ENCODE results near the gene ELK3. TPM values are rescaled to one million over a fixed set of nuclear protein-coding genes. Genes with fewer than 3 reads are reported as not detected.

Gene ELK3
- total RNA-seq, 1 experiment from 2014 or later: 0.45 TPM

DNA sequence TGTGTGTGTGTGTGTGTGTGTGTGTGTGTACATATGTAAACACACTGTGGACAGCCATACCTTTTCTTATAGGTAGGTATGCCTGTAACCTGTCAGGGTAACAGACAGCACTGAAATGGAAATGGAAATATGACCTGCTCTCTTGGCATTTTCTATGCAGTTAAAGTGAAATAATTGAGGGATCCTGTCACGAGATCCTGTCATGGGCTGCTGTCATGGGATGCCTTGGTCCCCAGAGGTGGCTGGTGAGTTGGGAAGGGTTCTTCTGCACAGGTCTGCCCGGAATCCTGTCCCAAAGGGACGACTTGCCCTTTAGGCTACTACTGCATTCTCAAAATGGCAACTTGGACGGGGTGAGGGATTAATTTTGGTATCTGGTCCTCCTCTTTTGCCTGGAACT lies 47.3 kb downstream of the ELK3 start:
- TF ChIP-seq, protein P1, sequence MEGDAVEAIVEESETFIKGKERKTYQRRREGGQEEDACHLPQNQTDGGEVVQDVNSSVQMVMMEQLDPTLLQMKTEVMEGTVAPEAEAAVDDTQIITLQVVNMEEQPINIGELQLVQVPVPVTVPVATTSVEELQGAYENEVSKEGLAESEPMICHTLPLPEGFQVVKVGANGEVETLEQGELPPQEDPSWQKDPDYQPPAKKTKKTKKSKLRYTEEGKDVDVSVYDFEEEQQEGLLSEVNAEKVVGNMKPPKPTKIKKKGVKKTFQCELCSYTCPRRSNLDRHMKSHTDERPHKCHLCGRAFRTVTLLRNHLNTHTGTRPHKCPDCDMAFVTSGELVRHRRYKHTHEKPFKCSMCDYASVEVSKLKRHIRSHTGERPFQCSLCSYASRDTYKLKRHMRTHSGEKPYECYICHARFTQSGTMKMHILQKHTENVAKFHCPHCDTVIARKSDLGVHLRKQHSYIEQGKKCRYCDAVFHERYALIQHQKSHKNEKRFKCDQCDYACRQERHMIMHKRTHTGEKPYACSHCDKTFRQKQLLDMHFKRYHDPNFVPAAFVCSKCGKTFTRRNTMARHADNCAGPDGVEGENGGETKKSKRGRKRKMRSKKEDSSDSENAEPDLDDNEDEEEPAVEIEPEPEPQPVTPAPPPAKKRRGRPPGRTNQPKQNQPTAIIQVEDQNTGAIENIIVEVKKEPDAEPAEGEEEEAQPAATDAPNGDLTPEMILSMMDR (IDR thresholded peaks at IDR 0.05; ENCODE audit: insufficient read depth in 1 of 2, low read depth in 1 of 2, low read length in 1 of 2, severe bottlenecking in 1 of 2, unreplicated experiment in 1 of 2): no peak
- Histone ChIP-seq H3K4me3 (ENCODE audit: low read depth, low read length) (no peak overlapping the region), H3K4me1 (no peaks in the 10 kb centered on the region), H3K27me3 (replicated peaks; ENCODE audit: control insufficient read depth, insufficient read depth, low read length) (no peaks in the 10 kb centered on the region), H3K36me3 (ENCODE audit: control insufficient read depth, insufficient read depth, low read length) (no peaks in the 10 kb centered on the region), H3K9me3 (no peaks in the 10 kb centered on the region)
- H3K4me1 Mint-ChIP-seq (ENCODE audit: low read depth, unreplicated experiment): no peaks in the 10 kb centered on the region
- H3K36me3 Mint-ChIP-seq (ENCODE audit: insufficient read depth, unreplicated experiment): no peaks in the 10 kb centered on the region
- intact Hi-C loops (cut with micrococcal nuclease; ENCODE audit: unreplicated experiment): no loop called here
- H3K27ac Mint-ChIP-seq (ENCODE audit: unreplicated experiment): no peak overlapping the region
- no peaks in the 10 kb centered on the region for H3K9me3 Mint-ChIP-seq (ENCODE audit: unreplicated experiment)
- no peak overlapping the region for H3K4me3 Mint-ChIP-seq (ENCODE audit: unreplicated experiment)
- BruUV-seq (replicated peaks): no TSS peak
- DNase-seq: no peak
- CTCF ChIA-PET: no interaction called here
- POLR2A ChIA-PET: no interaction called here
- H3K27me3 Mint-ChIP-seq (ENCODE audit: insufficient read depth, unreplicated experiment): peaks cover 13% of the 10 kb centered on the region

DNA sequence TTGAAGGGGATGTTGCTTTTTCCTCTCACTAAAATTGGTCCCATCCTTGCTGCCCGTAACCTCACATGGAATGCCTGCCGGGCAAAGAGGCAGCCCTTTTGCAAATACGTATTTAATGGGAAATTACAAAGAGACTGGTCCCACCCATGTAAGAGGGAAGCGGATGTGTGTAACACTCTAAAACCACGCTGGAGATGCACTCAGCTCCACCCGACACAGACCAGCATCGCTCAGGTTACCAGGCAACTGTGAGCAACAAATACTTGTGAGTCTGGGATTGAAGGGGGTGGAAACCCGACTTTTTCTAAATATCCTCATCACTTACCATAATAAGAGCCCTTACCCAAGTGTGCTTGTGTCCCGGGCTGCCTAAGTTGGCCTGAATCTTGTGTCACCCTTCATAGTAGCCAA lies 47.7 kb downstream of the ELK3 start:
- Histone ChIP-seq H3K36me3 (ENCODE audit: control insufficient read depth, insufficient read depth, low read length) (no peaks in the 10 kb centered on the region), H3K4me1 (no peaks in the 10 kb centered on the region), H3K4me3 (ENCODE audit: low read depth, low read length) (no peak overlapping the region), H3K27me3 (replicated peaks; ENCODE audit: control insufficient read depth, insufficient read depth, low read length) (no peaks in the 10 kb centered on the region), H3K9me3 (no peaks in the 10 kb centered on the region)
- no peak for DNase-seq
- Mint-ChIP-seq H3K27me3 (ENCODE audit: insufficient read depth, unreplicated experiment) (peaks cover 13% of the 10 kb centered on the region), H3K27ac (ENCODE audit: unreplicated experiment) (no peak overlapping the region), H3K9me3 (ENCODE audit: unreplicated experiment) (no peaks in the 10 kb centered on the region), H3K4me3 (ENCODE audit: unreplicated experiment) (no peak overlapping the region), H3K4me1 (ENCODE audit: low read depth, unreplicated experiment) (no peaks in the 10 kb centered on the region), H3K36me3 (ENCODE audit: insufficient read depth, unreplicated experiment) (no peaks in the 10 kb centered on the region)
- TF ChIP-seq, protein P1 (IDR thresholded peaks at IDR 0.05; ENCODE audit: insufficient read depth in 1 of 2, low read depth in 1 of 2, low read length in 1 of 2, severe bottlenecking in 1 of 2, unreplicated experiment in 1 of 2): no peak
- intact Hi-C loops (cut with micrococcal nuclease; ENCODE audit: unreplicated experiment): no loop called here
- BruUV-seq (replicated peaks): no TSS peak
- CTCF ChIA-PET: no interaction called here
- POLR2A ChIA-PET: no interaction called here

DNA sequence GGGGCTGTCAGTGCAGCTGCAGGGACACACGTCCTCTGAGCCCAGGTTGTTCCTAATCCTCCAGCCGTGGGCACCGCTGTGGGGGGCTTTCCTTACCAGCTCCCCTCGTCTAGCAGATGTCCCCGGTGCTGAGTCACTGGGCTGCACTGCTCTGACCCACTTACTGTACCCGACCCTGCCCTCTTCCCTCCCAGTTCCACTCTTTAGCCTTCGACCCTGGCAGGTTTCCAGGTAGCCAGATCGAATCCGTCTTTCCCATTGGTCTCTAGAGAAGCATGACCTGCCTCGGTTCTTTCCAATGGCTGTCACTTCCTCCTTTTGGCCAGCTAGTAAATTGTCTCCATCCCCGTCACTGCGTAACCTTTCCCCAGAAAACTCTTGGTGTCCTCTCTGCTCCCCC lies 48.4 kb downstream of the ELK3 start:
- intact Hi-C loops (cut with micrococcal nuclease; ENCODE audit: unreplicated experiment): no loop called here
- no peak overlapping the region for H3K4me3 ChIP-seq (ENCODE audit: low read depth, low read length)
- Mint-ChIP-seq H3K4me3 (ENCODE audit: unreplicated experiment) (no peak overlapping the region), H3K27ac (ENCODE audit: unreplicated experiment) (no peak overlapping the region), H3K36me3 (ENCODE audit: insufficient read depth, unreplicated experiment) (no peaks in the 10 kb centered on the region), H3K9me3 (ENCODE audit: unreplicated experiment) (no peaks in the 10 kb centered on the region), H3K4me1 (ENCODE audit: low read depth, unreplicated experiment) (no peaks in the 10 kb centered on the region), H3K27me3 (ENCODE audit: insufficient read depth, unreplicated experiment) (peaks cover 11% of the 10 kb centered on the region)
- ChIA-PET POLR2A (no interaction called here), CTCF (no interaction called here)
- no TSS peak for BruUV-seq (replicated peaks)
- TF ChIP-seq, protein P1 (IDR thresholded peaks at IDR 0.05; ENCODE audit: insufficient read depth in 1 of 2, low read depth in 1 of 2, low read length in 1 of 2, severe bottlenecking in 1 of 2, unreplicated experiment in 1 of 2): no peak
- no peaks in the 10 kb centered on the region for H3K27me3 ChIP-seq (replicated peaks; ENCODE audit: control insufficient read depth, insufficient read depth, low read length)
- H3K36me3 ChIP-seq (ENCODE audit: control insufficient read depth, insufficient read depth, low read length): no peaks in the 10 kb centered on the region
- no peaks in the 10 kb centered on the region for H3K4me1 ChIP-seq
- DNase-seq: no peak
- no peaks in the 10 kb centered on the region for H3K9me3 ChIP-seq

Data from Caco-2 (cell line).